MM.1S (cell line): ENCODE results near the gene DNAJC6.

Source experiments
- DNase-seq: peaks from one replicate; pipeline ENCODE4 v3.0.0-alpha.2; 2015
- H2AFZ ChIP-seq: fragments of 300-600 bp; sonication (generic); 2 replicates; pipeline ENCODE4 v1.6.0; 2016; ENCODE audit warnings: antibody characterized with exemption, low read length
- H3F3A ChIP-seq: fragments of 300-600 bp; sonication (generic); 2 replicates; pipeline ENCODE4 v1.6.1; 2016; ENCODE audit warnings: mild to moderate bottlenecking, antibody characterized with exemption, low read length, moderate library complexity, mixed read lengths; ENCODE audit not compliant: insufficient read depth
- H3K27ac ChIP-seq: fragments of 300-600 bp; sonication (generic); 2 replicates; pipeline ENCODE4 v1.5.1; 2016; ENCODE audit warnings: mild to moderate bottlenecking, low read length
- H3K27me3 ChIP-seq: fragments of 300-600 bp; sonication (generic); replicated peaks from 2 replicates; pipeline ENCODE4 v1.6.0; 2016; ENCODE audit warnings: low read length; ENCODE audit not compliant: insufficient read depth
- H3K36me3 ChIP-seq: fragments of 300-600 bp; sonication (generic); replicated peaks from 2 replicates; pipeline ENCODE4 v1.6.1; 2016; ENCODE audit warnings: mild to moderate bottlenecking, low read length, mixed read lengths; ENCODE audit not compliant: insufficient read depth
- H3K4me1 ChIP-seq: fragments of 300-600 bp; sonication (generic); 2 replicates; pipeline ENCODE4 v1.6.1; 2016; ENCODE audit warnings: low read length, mixed read lengths
- H3K4me2 ChIP-seq: fragments of 300-600 bp; sonication (generic); 2 replicates; pipeline ENCODE4 v1.6.0; 2016; ENCODE audit warnings: low read depth, low read length
- H3K4me3 ChIP-seq: fragments of 300-600 bp; sonication (generic); 2 replicates; pipeline ENCODE4 v1.5.1; 2016; ENCODE audit warnings: low read length, mixed read lengths
- H3K79me2 ChIP-seq: fragments of 300-600 bp; sonication (generic); 2 replicates; pipeline ENCODE4 v1.6.1; 2016; ENCODE audit warnings: mixed run types, low read length, mixed read lengths
- H3K9ac ChIP-seq: fragments of 300-600 bp; sonication (generic); 2 replicates; pipeline ENCODE4 v1.6.1; 2016; ENCODE audit warnings: low read length, mixed read lengths
- H3K9me2 ChIP-seq: fragments of 300-600 bp; sonication (generic); replicated peaks from 2 replicates; pipeline ENCODE4 v1.6.1; 2016; ENCODE audit warnings: mild to moderate bottlenecking, low read length, mixed read lengths; ENCODE audit not compliant: insufficient read depth
- H3K9me3 ChIP-seq: fragments of 300-600 bp; sonication (generic); replicated peaks from 2 replicates; pipeline ENCODE4 v1.6.1; 2016; ENCODE audit warnings: mild to moderate bottlenecking, low read length, mixed read lengths; ENCODE audit not compliant: insufficient read depth
- H4K20me1 ChIP-seq: fragments of 300-600 bp; sonication (generic); 2 replicates; pipeline ENCODE4 v1.6.1; 2016; ENCODE audit warnings: mild to moderate bottlenecking, low read length, moderate library complexity, mixed read lengths; ENCODE audit not compliant: insufficient read depth
- EZH2 ChIP-seq: fragments of 300-600 bp; sonication (generic); optimal IDR thresholded peaks from 2 replicates; pipeline ENCODE3; 2017; ENCODE audit warnings: low read depth, mild to moderate bottlenecking, antibody characterized with exemption, low read length, mixed read lengths
- EZH2phosphoT487 ChIP-seq: fragments of 300-600 bp; sonication (generic); IDR thresholded peaks from 2 replicates; pipeline ENCODE4 v1.6.1; 2018; ENCODE audit warnings: antibody characterized with exemption, low read length
- TF ChIP-seq, protein P1 (sequence below): fragments of 300-600 bp; sonication (generic); IDR thresholded peaks from 2 replicates; pipeline ENCODE4 v1.5.1; 2016; ENCODE audit warnings: antibody characterized with exemption, low read length, mixed read lengths

The DNAJC6 gene

DNA sequence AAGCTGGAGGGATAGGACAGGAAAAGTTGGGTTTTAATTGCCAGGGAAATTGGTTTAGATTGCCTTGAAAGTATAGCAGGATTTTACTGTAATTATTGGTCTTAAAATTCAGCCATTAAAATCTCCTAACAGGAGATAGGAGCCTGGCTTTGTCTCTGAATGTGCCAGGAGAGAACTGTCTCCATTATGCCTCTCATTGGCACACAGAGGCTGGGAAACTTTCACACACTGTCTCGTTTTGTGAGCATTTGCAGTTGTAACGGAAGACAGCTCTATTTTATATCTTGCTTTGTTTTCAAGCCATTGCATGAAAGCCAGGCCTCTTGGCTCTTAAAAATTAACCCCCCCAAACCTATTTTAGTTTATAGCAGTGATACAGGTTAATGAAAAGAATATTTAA, 12.5 kb downstream of the DNAJC6 start:
- Histone ChIP-seq H3K4me2 (no peak overlapping the region), H3K79me2 (no peaks in the 10 kb centered on the region), H3K9me3 (no peaks in the 10 kb centered on the region), H3K9ac (no peak overlapping the region), H3K4me3 (no peak overlapping the region), H4K20me1 (no peaks in the 10 kb centered on the region), H3K36me3 (no peaks in the 10 kb centered on the region), H3F3A (no peaks in the 10 kb centered on the region), H3K27ac (no peak overlapping the region), H3K9me2 (no peaks in the 10 kb centered on the region), H2AFZ (no peak overlapping the region), H3K27me3 (no peaks in the 10 kb centered on the region), H3K4me1 (no peaks in the 10 kb centered on the region)
- DNase-seq, result no peak
- TF ChIP-seq, protein P1, sequence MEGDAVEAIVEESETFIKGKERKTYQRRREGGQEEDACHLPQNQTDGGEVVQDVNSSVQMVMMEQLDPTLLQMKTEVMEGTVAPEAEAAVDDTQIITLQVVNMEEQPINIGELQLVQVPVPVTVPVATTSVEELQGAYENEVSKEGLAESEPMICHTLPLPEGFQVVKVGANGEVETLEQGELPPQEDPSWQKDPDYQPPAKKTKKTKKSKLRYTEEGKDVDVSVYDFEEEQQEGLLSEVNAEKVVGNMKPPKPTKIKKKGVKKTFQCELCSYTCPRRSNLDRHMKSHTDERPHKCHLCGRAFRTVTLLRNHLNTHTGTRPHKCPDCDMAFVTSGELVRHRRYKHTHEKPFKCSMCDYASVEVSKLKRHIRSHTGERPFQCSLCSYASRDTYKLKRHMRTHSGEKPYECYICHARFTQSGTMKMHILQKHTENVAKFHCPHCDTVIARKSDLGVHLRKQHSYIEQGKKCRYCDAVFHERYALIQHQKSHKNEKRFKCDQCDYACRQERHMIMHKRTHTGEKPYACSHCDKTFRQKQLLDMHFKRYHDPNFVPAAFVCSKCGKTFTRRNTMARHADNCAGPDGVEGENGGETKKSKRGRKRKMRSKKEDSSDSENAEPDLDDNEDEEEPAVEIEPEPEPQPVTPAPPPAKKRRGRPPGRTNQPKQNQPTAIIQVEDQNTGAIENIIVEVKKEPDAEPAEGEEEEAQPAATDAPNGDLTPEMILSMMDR, result no peak
- TF ChIP-seq EZH2, result no peak
- TF ChIP-seq EZH2phosphoT487, result no peak

DNA sequence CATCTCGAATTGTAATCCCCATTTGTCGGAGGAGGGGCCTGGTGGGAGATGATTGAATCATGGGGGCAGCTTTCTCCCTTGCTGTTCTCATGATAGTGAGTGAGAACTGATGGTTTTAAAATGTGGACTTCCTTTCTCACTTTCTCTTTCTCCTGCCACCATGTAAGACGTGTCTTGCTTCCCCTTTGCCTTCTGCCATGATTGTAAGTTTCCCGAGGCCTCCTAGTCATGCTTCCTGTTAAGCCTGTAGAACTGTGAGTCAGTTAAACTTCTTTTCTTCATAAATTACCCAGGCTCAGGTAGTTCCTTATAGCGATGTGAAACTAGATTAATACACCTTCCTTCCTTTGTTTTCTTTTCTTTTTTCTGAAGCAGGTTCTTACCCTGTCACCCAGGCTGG, 13.9 kb downstream of the DNAJC6 start:
- no peak overlapping the region for H3K4me2 ChIP-seq
- H4K20me1 ChIP-seq, result no peaks in the 10 kb centered on the region
- H3K9me2 ChIP-seq, result no peaks in the 10 kb centered on the region
- no peaks in the 10 kb centered on the region for H3K36me3 ChIP-seq
- no peaks in the 10 kb centered on the region for H3K9me3 ChIP-seq
- TF ChIP-seq, protein P1, result no peak
- no peak for TF ChIP-seq EZH2
- no peak for TF ChIP-seq EZH2phosphoT487
- no peaks in the 10 kb centered on the region for H3K79me2 ChIP-seq
- peak; percentile 14 for DNase-seq
- H3K9ac ChIP-seq, result no peak overlapping the region
- H3K27me3 ChIP-seq, result no peaks in the 10 kb centered on the region
- H3K27ac ChIP-seq, result no peak overlapping the region
- no peak overlapping the region for H2AFZ ChIP-seq
- no peaks in the 10 kb centered on the region for H3F3A ChIP-seq
- no peak overlapping the region for H3K4me3 ChIP-seq
- no peaks in the 10 kb centered on the region for H3K4me1 ChIP-seq

DNA sequence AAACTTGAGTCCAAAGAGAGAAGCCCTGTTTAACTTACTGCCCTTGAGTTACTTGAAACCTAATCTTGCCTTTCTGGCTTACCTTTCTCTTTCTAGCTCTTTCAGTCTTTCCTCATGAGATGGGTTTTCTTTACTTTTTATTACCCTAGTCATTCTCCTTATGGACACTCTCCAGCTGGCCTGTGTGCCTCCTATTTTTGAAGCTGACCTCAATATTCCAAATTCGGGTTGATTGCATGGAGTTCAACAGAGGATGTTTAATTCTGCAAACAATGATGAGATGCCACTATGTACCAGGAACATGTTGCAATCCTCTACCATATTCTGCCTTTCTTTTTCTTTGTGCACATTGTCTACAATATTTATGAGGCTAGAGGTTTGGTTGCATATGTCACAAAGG, 20.7 kb downstream of the DNAJC6 start:
- Histone ChIP-seq H3K27ac (no peak overlapping the region), H3K4me1 (no peaks in the 10 kb centered on the region), H3K27me3 (no peaks in the 10 kb centered on the region), H3K9me3 (no peaks in the 10 kb centered on the region), H3K4me2 (no peak overlapping the region), H2AFZ (no peak overlapping the region), H3K4me3 (no peak overlapping the region), H3K79me2 (no peaks in the 10 kb centered on the region), H3K9me2 (no peaks in the 10 kb centered on the region), H3K36me3 (no peaks in the 10 kb centered on the region), H4K20me1 (no peaks in the 10 kb centered on the region), H3K9ac (no peak overlapping the region), H3F3A (no peaks in the 10 kb centered on the region)
- no peak for TF ChIP-seq EZH2
- TF ChIP-seq EZH2phosphoT487, result no peak
- TF ChIP-seq, protein P1, result no peak
- no peak for DNase-seq
